Measurements from ENCODE around the gene MBLAC2. TPM values are rescaled to one million over a fixed set of nuclear protein-coding genes. Genes with fewer than 3 reads are reported as not detected.

MBLAC2 gene
- 4.0 TPM for total RNA-seq

DNA sequence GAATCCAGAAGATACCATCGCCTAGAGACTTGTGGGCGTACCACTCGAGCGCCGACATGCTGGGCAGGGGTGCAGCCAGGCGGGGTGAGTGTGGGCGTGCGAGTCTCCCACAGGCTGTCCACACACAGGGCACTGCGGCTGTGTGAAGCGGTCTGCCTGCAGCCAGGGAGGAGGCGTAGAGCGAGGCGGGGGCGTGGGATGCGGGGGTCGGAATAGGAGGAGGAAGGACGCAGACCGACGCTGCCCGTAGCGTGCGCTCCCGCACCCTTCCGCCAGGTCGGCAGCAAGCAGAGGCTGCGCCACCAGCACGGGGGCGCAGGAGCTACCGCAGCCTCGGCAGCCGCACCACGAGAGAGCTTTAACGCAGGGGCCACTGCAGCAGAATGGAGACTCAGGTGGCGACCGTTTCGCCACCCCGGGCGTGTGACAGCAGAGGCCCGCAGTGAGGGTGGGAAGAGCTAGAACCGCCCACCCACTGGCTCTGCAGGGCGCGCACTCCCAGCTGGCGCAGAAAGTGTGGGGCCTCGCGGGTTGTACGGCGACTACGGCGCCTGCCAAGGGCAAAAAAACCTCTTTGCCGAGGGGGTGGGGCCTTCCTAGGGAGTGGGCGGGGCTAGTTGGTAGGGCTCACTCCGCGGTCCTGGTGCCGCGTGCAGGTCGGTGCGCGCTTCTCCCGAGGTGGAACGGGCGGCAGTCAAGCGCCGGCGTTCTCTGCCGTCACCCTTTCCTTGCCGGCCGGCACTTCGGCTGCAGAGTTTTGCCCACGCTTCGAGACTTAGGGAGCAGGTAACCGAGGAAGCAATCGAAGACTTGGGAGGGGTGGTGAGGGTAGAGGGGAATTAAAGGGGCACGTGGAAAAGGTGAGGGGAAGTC is at the start of gene MBLAC2, which contains the start of gene POLR3G:
TSS of gene MBLAC2 (minus strand) at position 537 of the 873 bp plus-strand sequence. CDS start at position 58, 479 bp downstream.
TSS of gene POLR3G (plus strand) at position 630 of the 873 bp plus-strand sequence. CDS start 10,704 bp downstream, outside the sequence.
- ATAC-seq, result peak; percentile 99

DNA sequence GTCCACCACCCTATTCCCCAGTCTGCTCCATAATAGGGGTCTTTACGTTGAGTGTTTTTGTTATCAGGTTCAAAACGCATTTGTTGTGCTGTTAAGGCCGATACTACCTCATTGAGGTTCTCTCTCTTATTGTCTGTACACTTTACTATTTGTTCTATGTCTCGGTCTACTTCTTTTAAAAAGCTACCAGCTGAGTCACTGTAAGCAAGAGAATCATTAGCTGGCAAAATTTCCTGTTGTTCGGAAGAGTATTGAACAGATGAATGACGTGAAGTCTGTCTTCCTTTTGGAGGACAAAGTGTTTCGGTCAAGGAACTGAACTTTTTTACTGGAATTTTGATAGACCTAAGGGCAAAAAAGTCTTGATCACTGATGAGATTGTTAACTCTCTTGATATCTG is 44.5 kb upstream of the MBLAC2 start:
- ATAC-seq, result no peak

DNA sequence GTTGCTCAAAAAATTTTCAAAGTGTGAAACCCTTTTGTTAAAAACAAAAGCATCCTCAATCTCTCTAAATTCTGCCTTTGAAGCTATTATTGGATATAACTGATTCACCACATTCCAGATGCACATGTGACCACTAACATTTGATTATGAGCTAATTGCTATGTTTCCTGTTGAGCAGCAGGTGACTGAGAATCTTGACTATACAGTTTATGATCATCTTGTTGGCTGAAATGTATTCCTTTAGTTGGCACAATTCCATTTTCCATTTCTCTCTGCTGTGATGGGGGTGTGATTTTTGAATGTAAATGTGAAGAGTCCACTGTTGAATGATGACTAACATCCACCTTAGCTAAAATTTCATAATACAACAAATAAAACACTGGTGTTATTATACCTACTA is 44.1 kb upstream of the MBLAC2 start:
- peak; percentile 41 for ATAC-seq

DNA sequence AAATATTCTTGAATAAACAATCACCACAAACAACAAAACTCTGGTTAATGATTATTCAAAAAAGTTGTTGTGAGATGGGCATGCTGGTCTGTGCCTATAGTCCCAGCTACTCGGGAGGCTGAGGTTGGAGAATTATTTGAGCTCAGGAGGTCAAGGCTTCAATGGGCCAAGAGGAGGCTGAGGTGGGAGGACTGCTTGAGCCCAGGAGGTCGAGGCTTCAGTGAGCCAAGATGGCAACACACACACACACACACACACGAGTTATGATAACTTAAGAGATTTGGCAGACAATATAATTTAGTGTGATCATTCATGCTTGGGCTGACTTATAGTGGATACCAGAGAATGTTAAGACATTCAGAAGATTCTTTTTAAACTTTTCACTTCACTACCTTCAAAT is 39.9 kb upstream of the MBLAC2 start:
- ATAC-seq, result no peak

DNA sequence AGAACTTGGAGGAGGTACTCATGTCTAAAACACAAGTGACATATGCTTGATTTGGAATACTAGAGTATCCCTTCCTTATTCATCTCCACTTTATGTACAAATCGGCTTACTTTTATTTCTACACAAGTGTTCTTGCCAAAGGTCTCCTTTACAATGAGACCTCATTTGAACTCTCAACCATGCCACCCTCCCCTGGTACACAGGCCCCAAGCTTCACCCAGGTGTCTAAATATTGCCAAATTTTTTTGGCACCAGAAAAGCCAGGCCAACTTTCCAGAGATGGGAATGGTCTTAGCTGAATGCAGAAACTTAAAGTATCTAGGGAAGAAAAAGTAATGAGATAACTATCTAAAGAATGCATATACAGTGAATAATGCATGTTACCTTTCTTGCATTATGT is 35.9 kb upstream of the MBLAC2 start:
- no peak for ATAC-seq

DNA sequence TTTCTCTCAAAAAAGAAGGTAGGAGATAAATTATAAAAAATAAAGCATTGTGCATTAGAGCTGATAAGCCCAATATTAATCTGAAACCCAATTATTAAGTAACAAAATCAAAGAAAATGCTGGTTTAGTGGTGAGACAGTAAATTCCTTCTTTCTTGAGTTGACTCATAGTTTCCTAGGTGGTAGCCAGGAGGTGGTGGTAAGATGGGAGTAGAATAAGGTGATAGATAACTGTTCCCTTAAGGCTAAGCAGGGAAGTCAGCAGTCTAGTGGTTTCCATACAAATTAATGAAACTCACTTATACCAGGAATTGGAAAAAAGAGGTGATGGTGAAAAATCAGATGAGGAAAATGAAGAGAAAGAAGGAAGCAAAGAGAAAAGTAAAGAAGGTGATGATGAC is 31.6 kb upstream of the MBLAC2 start:
- ATAC-seq, result no peak

DNA sequence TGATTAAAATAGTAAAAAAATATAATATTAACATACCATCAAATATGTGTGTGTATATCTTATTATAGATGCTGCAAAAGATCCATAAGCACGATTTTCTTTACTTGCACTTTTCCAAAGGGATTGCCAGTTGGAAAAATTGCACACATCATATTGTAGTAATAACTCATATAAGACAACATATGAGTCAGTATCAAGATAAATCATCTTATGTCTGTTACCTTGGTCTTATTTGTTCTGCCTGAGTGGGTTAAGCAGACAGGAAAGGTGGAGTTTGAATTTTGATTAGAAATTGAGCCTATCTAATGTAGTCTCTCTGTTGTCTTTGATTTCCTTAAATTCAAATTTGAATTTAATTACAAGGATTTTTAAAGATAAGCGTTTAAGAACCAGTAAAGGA is 30.2 kb upstream of the MBLAC2 start:
- no peak for ATAC-seq

DNA sequence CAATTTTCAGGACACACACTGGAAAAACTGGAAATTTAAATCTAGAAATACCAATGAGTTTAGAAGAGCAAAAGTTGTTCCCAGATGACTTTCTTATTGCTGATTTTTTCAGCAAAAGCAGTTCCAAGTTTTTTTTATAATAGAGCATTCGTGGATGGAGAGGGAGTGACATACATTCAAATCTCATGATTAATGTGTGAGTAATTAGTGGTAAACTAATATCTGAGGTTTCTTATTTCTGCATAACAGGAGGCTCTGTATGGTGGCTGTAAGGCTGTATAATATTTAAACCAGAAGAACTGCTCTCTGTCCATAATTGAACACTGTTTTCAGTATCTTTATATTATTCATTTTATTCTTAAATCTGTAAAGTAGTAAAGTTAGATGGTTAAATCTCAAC is 29.0 kb upstream of the MBLAC2 start:
- no peak for ATAC-seq

DNA sequence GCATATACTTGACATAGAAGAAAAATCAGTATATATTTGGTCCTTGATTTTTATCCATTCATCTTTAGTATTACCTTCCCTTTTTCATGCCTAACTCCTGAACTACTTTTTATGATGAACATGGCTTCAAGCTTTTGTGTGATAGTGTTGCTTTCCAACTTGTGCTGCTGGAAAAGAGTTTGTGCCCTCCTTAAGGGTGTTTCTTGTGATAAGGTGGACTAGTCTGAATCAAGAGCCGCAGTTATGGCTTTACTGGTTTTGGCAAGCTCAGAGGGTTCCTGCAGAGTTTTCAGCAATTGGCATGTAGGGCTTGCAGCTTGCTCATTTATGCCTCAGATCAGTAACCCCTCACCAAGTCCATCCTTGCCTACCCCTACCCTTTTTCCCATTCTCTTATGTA is 20.6 kb upstream of the MBLAC2 start:
- no peak for ATAC-seq

DNA sequence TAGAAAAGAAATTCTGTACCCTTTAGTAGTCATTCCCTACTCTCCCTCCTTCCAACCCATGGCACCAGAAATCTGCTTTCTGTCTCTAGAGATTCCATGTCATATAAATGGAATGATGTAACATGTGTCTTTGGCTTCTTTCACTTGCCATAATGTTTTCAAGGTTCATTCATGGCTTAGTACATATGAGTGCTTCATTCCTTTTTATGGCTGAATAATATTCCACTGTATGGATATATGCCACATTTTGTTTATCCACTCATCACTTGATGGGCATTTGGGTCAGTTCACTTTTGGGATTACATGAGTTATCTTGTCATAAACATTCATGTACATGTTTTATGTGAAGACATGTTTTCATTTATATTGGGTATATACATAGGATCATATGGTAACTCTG is 19.5 kb upstream of the MBLAC2 start:
- ATAC-seq, result no peak

DNA sequence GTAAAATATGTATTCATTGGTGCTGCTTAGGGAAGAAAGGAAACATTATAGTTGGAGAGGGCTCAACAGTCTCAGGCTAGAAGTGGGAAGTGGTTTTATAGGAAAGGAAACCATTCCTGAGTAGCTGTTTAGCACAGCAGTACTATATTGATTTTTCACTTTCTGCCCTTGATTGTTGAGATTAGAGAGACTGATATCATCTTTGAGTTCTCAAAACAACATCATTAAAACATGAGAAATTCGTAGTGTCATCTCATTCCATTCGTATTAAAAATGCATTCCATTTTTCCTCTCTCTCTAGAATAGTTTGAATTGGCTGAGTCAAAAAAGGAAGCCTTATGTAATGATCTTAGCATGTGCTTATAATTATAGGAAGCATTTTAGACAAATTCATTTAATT is 14.2 kb upstream of the MBLAC2 start:
- no peak for ATAC-seq

DNA sequence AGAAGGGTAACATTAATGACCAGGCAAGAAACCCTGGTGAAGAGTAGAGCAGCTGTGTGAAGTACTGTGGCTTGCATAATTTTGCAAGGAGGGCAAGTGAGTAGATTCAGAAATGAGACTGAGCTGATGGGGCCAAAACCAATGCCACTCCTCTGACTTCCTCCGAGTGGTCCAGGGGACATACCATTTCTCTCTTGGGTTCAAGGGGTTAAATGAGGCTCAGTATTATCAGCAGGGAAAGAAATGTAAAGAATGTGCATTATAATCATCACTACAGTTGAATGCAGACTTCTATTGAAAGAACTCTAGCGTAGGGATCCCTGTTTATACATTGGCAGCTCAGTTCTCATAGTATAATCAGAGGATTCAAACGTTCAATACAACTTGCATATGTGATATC is 10.0 kb upstream of the MBLAC2 start:
- no peak for ATAC-seq

DNA sequence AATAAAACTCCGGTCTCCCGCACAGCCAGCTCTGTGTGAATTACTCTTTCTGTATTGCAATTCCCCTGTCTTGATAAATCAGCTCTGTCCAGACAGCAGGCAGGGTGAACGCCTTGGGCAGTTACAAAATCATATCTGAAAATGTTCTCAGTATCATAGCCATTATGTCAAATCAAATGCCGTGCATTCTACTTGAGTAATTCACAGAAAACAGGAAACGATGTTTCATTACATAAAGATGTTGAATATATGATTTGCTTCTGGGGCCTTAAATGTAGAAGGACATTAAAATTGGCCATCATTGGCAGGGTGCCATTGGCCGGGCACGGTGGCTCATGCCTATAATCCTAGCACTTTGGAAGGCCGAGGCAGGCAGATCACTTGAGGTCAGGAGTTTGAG is 8.6 kb upstream of the MBLAC2 start:
- ATAC-seq, result no peak

DNA sequence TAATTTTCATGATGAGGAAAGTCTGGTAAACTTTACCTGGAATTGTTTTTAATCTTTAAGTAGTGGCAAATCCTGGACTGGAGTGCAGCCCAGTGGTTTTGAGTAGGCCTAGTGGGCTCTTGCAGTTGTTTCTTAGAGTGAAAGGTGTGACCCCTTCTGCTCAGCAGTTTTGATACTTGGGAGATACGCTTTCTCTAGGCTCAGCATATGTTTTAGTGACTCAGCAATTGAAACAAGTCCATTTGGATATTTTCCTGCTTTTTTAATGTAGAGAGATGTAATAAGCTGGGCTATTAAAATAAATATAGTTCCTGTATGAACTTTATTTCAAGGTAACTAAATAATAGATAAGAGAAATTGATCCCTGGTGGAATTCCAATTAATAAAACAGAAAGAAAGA is 6.1 kb upstream of the MBLAC2 start:
- ATAC-seq, result no peak

DNA sequence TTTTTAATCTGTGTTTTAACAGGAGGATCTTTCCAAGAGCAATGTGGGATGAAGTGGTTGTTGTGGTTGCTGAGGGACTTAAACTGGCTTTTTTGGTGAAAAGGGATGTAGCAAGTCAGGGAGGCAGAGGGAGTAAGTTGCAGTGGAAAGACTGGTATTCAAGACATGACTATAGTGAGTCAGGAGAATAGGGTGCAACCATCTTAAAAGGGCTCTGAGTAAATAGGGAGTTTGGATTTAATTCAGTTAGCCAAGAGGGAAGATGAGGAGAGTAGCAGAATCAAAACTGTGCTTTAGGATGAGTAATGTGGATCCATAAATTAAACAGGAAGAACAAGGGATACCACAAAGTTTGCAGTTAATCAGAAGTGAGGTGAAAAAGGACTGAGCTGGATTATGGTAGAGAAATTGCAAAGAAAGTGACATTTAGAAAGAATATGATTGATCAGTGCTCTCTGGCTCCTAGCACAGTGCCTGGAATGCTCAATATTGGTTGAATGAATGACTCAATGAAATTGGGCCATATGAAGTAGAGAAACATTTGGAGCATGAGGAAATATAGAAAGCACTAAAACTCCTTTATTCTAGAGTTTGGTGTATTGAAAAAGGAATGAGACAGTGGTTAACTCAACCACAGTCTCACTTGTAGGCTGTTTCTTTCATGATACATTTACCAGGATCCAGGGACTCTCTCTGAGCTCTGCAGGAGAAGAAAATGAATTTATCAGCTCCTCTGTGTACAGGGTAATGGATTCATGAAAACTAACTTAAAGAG is 5.2 kb upstream of the MBLAC2 start:
- no peak for ATAC-seq

DNA sequence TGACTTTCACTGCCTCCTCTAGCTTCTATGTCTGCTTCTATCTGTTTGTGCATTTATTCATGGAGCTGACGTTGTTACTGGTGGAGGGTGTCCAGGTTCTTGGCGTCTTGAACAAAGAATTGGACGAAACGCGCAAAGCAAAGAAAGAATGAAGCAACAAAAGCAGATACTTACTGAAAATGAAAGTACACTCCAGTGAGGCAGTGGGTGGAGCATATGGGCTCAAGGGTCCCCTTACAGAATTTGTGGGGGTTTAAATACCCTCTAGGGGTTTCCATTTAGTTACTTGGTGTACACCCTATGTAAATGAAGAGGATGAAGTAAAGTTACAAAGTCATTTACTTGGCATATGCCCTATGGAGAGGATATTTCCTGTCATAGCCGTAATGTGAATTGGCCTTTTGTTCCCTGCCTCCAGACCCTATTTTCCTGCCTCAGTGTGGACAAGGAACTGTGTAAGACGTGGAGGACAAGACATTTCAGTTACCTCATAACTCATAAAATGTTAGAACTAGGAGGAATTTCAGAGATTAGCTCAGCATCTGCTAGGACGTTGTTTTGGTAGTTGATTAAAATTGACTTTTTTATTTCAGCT is 3.1 kb upstream of the MBLAC2 start:
- ATAC-seq, result no peak

DNA sequence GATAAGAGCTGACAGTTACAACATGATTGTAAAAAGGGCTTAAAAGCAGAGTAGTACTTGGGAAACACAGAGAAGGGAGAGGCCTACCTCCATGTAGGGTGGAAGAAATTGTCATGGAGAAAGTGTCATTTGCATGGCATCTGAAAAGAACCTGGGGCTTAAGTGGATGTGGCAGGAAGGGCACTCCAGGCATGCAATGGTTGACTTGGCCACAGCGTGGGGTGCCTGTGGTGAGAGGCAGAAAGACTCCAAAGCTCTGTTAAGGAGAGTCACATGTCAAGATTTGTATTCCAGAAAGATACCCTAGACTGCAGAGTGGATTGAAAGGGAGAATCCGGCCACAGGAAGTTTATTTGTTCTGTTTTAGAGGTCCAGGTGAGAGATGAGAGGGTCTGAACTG is 2.5 kb upstream of the MBLAC2 start:
- ATAC-seq, result no peak

DNA sequence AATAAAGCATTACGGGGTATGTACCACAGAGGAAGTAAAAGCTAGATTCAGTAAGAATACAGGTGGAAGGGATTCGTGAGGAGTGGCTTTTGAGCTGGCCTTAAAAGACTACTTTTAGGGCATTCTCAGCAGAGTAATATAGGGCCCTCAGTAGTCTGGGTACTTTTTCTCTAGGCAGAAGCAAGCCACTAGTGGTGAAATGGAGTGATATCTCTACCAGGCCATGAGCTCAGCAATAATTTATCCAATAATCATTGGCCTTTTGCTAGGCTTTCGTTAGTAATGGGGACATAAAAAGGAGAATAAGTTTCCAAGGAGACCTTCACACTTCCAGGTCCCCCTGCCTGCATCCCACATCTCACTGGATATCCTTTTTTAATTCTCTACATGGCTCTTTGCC is 1.8 kb upstream of the MBLAC2 start:
- no peak for ATAC-seq

DNA sequence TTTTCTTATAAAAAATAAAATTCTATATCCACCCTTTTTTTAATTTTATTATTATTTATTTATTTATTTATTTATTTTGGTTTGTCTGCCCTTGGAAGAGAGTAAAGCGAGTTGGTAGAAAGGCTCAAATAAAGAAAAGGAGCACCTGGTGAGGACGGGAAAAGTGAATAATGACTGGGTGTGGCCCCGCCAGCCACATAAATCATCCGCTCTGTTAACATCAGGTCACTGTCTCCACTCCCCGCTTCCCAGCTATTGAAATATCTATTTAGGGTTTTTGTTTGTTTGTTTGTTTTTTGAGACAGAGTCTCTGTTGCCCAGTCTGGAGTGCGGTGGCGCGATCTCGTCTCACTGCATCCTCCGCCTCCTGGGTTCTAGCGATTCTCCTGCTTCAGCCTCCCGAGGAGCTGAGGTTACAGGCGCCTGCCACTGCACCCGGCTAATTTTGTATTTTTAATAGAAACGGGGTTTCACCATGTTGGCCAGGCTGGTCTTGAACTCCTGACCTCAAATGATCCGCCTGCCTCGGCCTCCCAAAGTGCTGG is 937 bp upstream of the MBLAC2 start:
- ATAC-seq, result no peak

DNA sequence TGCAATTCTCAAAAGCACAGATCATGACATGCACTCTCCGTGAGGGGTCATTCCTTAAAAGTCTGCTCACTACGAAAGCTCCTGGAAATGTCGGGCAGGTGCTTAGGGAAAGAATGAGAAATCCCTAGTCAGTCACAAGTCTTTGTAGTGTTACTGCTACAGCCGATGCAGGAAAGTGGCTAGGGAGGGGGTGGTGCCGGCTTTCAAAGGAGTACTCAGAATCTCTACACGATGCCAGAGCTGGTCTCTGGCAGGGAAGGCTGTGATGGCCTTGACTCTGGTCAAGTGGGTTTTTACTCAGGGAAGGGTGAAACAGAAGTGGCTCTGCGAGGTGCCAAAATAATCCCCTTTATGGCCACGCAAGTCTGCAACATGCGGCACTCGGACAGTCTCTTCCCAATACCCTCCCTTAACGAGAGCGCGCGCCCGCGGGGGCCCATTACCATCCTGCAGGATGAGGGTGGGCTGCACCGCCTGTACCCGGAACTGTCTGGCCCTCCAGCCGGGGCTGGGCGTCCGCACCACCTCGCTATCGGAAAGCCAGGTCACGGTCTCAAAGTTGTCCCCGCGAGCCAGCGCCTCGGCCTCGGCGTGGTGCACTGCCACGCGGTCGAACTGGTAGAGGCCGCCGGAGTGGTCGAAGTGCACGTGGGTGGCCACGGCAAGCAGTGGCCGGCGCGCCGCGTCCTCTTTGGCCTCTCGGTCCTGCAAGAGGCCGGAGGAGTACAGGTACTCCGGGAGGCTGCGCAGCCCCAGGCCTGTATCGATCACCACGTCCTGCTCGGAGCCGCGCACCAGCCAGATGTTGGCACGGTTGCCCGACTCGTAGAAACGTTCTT is 956 bp downstream of the MBLAC2 start:
- peak; percentile 28 for ATAC-seq

DNA sequence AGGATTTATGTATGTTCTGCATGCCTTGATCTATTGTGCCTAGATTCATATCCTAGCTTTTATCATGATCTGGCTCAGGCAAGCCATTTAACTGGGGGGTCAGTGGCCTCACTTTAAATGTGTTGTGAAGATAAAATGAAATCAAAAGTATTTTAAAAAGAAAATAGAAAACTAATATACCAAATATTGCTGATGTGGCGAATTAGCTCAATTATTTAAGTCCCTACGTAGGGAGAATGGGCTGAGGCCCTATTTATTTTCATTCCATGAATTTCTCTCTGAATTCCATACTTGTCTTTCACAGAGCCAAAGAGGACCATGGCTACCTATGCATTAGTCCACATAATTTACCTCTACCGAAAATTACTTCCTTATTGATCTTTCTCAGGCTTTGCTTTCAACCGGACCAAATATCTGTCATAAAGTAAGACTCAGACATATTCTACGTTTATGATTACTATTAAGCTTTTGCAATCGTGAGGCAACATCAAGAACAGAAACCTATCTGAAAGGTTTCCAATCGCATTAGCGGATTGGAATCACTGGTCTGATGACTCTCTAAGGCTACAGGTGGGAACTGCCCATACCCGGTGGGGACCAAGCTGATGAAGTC is 1.7 kb downstream of the MBLAC2 start:
- ATAC-seq, result no peak

DNA sequence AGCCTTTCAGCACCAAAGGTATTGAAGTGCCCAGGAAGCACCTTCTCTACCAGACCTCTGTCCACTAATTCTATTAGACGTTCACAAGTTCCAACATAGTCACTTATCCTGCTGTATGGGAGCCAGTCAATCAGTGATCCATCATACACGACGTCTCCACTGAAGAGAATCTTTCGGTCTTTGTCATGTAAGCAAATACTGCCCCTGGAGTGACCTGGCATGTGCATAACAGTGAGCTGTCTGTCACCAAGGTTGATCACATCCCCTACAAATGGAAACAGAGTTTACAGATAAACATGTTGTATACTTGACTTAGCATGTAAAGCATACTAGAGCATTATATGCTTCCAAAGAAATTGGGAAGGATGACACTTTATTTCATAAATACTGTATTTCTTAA is 13.3 kb downstream of the MBLAC2 start:
- no peak for ATAC-seq

Measured in esophagus mucosa (tissue), 1 donor.